Astrocyte (in vitro differentiated cells and primary cell): ENCODE measurements around the gene TUBA8. TPM values are rescaled to one million over a fixed set of nuclear protein-coding genes. Genes with fewer than 3 reads are reported as not detected.

Source experiments
- DNase-seq: peaks from one replicate; pipeline ENCODE4 v3.0.0-alpha.2; 2010; ENCODE audit warnings: low read depth
- FAIRE-seq: peaks from 2 replicates; lab custom pipeline; 2011; peaks lifted over from hg19 to GRCh38; lab: Jason Lieb, UNC
- H2AFZ ChIP-seq: 2 replicates; pipeline ENCODE4 v1.6.0; 2012; ENCODE audit warnings: low read depth, low read length, inconsistent platforms
- H3K27ac ChIP-seq: 2 replicates; pipeline ENCODE4 v1.5.1; 2011; ENCODE audit warnings: low read depth, low read length, inconsistent platforms
- H3K27me3 ChIP-seq: 2 replicates; pipeline ENCODE4 v1.6.0; 2011; ENCODE audit warnings: low read length, inconsistent platforms; ENCODE audit not compliant: insufficient read depth
- H3K36me3 ChIP-seq: 2 replicates; pipeline ENCODE4 v1.5.1; 2011; ENCODE audit warnings: low read length, inconsistent platforms; ENCODE audit not compliant: insufficient read depth
- H3K4me1 ChIP-seq: 2 replicates; pipeline ENCODE4 v1.5.1; 2011; ENCODE audit warnings: low read length, inconsistent platforms; ENCODE audit not compliant: insufficient read depth
- H3K4me2 ChIP-seq: 2 replicates; pipeline ENCODE4 v1.6.0; 2012; ENCODE audit warnings: low read length, inconsistent platforms
- H3K4me3 ChIP-seq: 2 replicates; pipeline ENCODE4 v1.5.1; 2011; ENCODE audit warnings: low read depth, mild to moderate bottlenecking, low read length, inconsistent platforms; ENCODE audit not compliant: insufficient read depth
- H3K79me2 ChIP-seq: 2 replicates; pipeline ENCODE4 v1.6.0; 2012; ENCODE audit warnings: mild to moderate bottlenecking, low read length, inconsistent platforms; ENCODE audit not compliant: insufficient read depth
- H3K9ac ChIP-seq: 2 replicates; pipeline ENCODE4 v1.6.0; 2012; ENCODE audit warnings: mild to moderate bottlenecking, low read length, inconsistent platforms
- H3K9me3 ChIP-seq: 2 replicates; pipeline ENCODE4 v1.5.1; 2012; ENCODE audit warnings: low read depth, mild to moderate bottlenecking, low read length, inconsistent platforms; ENCODE audit not compliant: insufficient read depth
- H4K20me1 ChIP-seq: 2 replicates; pipeline ENCODE4 v1.6.0; 2012; ENCODE audit warnings: low read length, inconsistent platforms; ENCODE audit not compliant: insufficient read depth
- H3K27ac Mint-ChIP-seq: one replicate; pipeline ENCODE4 v1.8.0; 2021; ENCODE audit warnings: mild to moderate bottlenecking, mixed read lengths; ENCODE audit not compliant: unreplicated experiment
- H3K27me3 Mint-ChIP-seq: one replicate; pipeline ENCODE4 v1.8.0; 2021; ENCODE audit warnings: low read depth, mixed read lengths; ENCODE audit not compliant: unreplicated experiment
- H3K36me3 Mint-ChIP-seq: one replicate; pipeline ENCODE4 v1.8.0; 2021; ENCODE audit warnings: low read depth, mixed read lengths; ENCODE audit not compliant: unreplicated experiment
- H3K4me1 Mint-ChIP-seq: one replicate; pipeline ENCODE4 v1.8.0; 2021; ENCODE audit warnings: low read depth, mixed read lengths; ENCODE audit not compliant: unreplicated experiment
- H3K4me3 Mint-ChIP-seq: one replicate; pipeline ENCODE4 v1.8.0; 2021; ENCODE audit warnings: mild to moderate bottlenecking, moderate library complexity, mixed read lengths; ENCODE audit not compliant: unreplicated experiment
- H3K9me3 Mint-ChIP-seq: one replicate; pipeline ENCODE4 v1.8.0; 2021; ENCODE audit warnings: mild to moderate bottlenecking, mixed read lengths; ENCODE audit not compliant: unreplicated experiment
- CTCF ChIP-seq: IDR thresholded peaks from 2 replicates; pipeline ENCODE4 v1.5.1; 2011; ENCODE audit warnings: low read depth, mild to moderate bottlenecking, inconsistent platforms, low read length, moderate library complexity; ENCODE audit not compliant: insufficient read depth
- EZH2 ChIP-seq: IDR thresholded peaks from 2 replicates; pipeline ENCODE4 v1.6.1; 2012; ENCODE audit warnings: mild to moderate bottlenecking, low read length, inconsistent platforms; ENCODE audit not compliant: insufficient read depth
- total RNA-seq: library from RNA; stranded (reverse); gene quantifications from 2 replicates; pipeline ENCODE4 v1.2.1, GENCODE V29; 2021

Gene TUBA8
- total RNA-seq, 1 donor from 2014 or later: 0.79 TPM

GRCh38 chr22:18130018-18130417 lies 19.4 kb downstream of the TUBA8 start:
- no peaks in the 10 kb centered on the region for H3K36me3 ChIP-seq
- no peak overlapping the region for H3K27ac ChIP-seq
- H3K4me1 ChIP-seq: no peaks in the 10 kb centered on the region
- no peaks in the 10 kb centered on the region for H3K9me3 ChIP-seq
- H3K27me3 ChIP-seq: no peaks in the 10 kb centered on the region
- Mint-ChIP-seq H3K27me3 (peaks cover 21% of the 10 kb centered on the region), H3K4me3 (no peak overlapping the region), H3K9me3 (peaks cover 4% of the 10 kb centered on the region), H3K4me1 (no peaks in the 10 kb centered on the region), H3K36me3 (peaks cover 16% of the 10 kb centered on the region), H3K27ac (no peak overlapping the region)
- no peak for TF ChIP-seq EZH2
- no peak for TF ChIP-seq CTCF
- DNase-seq (no peak), FAIRE-seq (no peak)
- no peak overlapping the region for H3K4me2 ChIP-seq
- H3K4me3 ChIP-seq: no peak overlapping the region
- no peak overlapping the region for H2AFZ ChIP-seq
- H3K79me2 ChIP-seq: no peaks in the 10 kb centered on the region
- no peaks in the 10 kb centered on the region for H4K20me1 ChIP-seq
- H3K9ac ChIP-seq: no peak overlapping the region

- FAIRE-seq: no peak
- peaks cover 20% of the 10 kb centered on the region for H3K27me3 Mint-ChIP-seq
Measured at GRCh38 chr22:18130699-18131429, 20.3 kb downstream of the TUBA8 start.

GRCh38 chr22:18133452-18133851 lies 22.8 kb downstream of the TUBA8 start:
- no peak overlapping the region for H3K4me3 ChIP-seq
- no peaks in the 10 kb centered on the region for H3K27me3 ChIP-seq
- no peak overlapping the region for H2AFZ ChIP-seq
- no peaks in the 10 kb centered on the region for H4K20me1 ChIP-seq
- H3K27ac ChIP-seq: no peak overlapping the region
- no peaks in the 10 kb centered on the region for H3K9me3 ChIP-seq
- H3K9ac ChIP-seq: no peak overlapping the region
- H3K36me3 Mint-ChIP-seq: peaks cover 13% of the 10 kb centered on the region
- no peak overlapping the region for H3K27ac Mint-ChIP-seq
- no peaks in the 10 kb centered on the region for H3K36me3 ChIP-seq
- no peaks in the 10 kb centered on the region for H3K4me1 ChIP-seq
- no peak overlapping the region for H3K4me2 ChIP-seq
- H3K9me3 Mint-ChIP-seq: peaks cover 4% of the 10 kb centered on the region
- DNase-seq: no peak
- no peaks in the 10 kb centered on the region for H3K79me2 ChIP-seq
- no peak for TF ChIP-seq EZH2
- no peak for TF ChIP-seq CTCF
- no peak overlapping the region for H3K4me3 Mint-ChIP-seq
- no peaks in the 10 kb centered on the region for H3K4me1 Mint-ChIP-seq
- FAIRE-seq: no peak
- peaks cover 12% of the 10 kb centered on the region for H3K27me3 Mint-ChIP-seq

More at GRCh38 chr22:18130699-18131429, 20.3 kb downstream of the TUBA8 start:
- H3K4me1 Mint-ChIP-seq: no peaks in the 10 kb centered on the region
- H3K36me3 Mint-ChIP-seq: peaks cover 16% of the 10 kb centered on the region
- H3K27ac Mint-ChIP-seq: no peak overlapping the region
- no peak for TF ChIP-seq EZH2
- Histone ChIP-seq H3K27me3 (no peaks in the 10 kb centered on the region), H3K9ac (no peak overlapping the region), H3K36me3 (no peaks in the 10 kb centered on the region), H3K79me2 (no peaks in the 10 kb centered on the region), H3K27ac (no peak overlapping the region), H4K20me1 (no peaks in the 10 kb centered on the region), H3K4me2 (no peak overlapping the region), H3K9me3 (no peaks in the 10 kb centered on the region), H3K4me1 (no peaks in the 10 kb centered on the region), H2AFZ (no peak overlapping the region), H3K4me3 (no peak overlapping the region)
- DNase-seq: no peak
- peaks cover 4% of the 10 kb centered on the region for H3K9me3 Mint-ChIP-seq
- no peak overlapping the region for H3K4me3 Mint-ChIP-seq
